Thyroid gland (tissue), 4 donors: Measurements from ENCODE around the gene NUAK2.

Source experiments
- CTCF ChIP-seq, 6 experiments: fragments of 200-600 bp in 3 of 6; fragments of 450-650 bp in 3 of 6; sonication (generic) in 3 of 6; IDR thresholded peaks; one replicate each; pipeline ENCODE4 v1.5.1; 2016 to 2019; ENCODE audit warnings: antibody characterized with exemption in 6 of 6, mild to moderate bottlenecking in 2 of 6, inconsistent platforms in 1 of 6, moderate library complexity in 1 of 6
- POLR2A ChIP-seq, 2 donors: fragments of 450-650 bp; IDR thresholded peaks; one replicate each; pipeline ENCODE4 v1.6.1; 2017; ENCODE audit warnings: antibody characterized with exemption in 2 of 2, mild to moderate bottlenecking in 2 of 2, moderate library complexity in 1 of 2

DNA sequence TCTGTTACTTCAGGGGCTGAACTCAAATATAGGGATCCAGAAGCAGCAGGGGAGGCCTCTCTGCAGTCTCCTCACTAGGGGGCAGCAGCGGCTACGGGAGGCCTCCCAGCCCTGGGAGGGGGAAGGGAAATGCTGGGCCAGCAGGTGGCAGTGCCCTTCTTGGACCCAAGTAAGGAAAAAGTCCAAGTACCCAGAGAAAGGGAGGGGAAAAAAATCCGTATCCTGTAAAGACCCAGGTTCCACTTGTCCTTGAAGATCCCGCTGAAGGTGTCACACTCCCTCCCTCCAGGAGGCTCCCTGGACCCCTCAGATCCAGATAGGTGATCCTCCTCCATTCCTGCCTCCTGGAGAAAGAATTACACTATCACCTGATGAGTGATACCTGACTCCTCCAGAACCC, 14.1 kb upstream of the NUAK2 start:
- TF ChIP-seq CTCF (IDR thresholded peaks at IDR 0.05) = peak; percentile 59 to 98 (median 93)
- no peak for TF ChIP-seq POLR2A (IDR thresholded peaks at IDR 0.05)
